Measurements from ENCODE around the gene EVA1A. TPM values are rescaled to one million over a fixed set of nuclear protein-coding genes. Genes with fewer than 3 reads are reported as not detected.

The EVA1A gene
- total RNA-seq, 2 experiments from 2014 or later, result not detected

- POLR2A ChIA-PET, result interaction anchor here (0.5 kb wide), 1 partner anchor 628 kb away, joined by 3 read pairs; no protein-coding TSS in a partner anchor
- CTCF ChIA-PET (ENCODE audit: unreplicated experiment), result no interaction called here
Observed at GRCh38 chr2:75595541-75596395, 35.0 kb upstream of the EVA1A start.

GRCh38 chr2:75594596-75594995 lies 33.9 kb upstream of the EVA1A start:
- CTCF ChIA-PET (ENCODE audit: unreplicated experiment), result no interaction called here

More at GRCh38 chr2:75595541-75596395, 35.0 kb upstream of the EVA1A start:
- Histone ChIP-seq H2AFZ (ENCODE audit: low read length) (no peak overlapping the region), H3K9me3 (ENCODE audit: low read length) (no peaks in the 10 kb centered on the region), H3K4me3 (ENCODE audit: low read depth, low read length, poor library complexity, severe bottlenecking) (no peak overlapping the region), H3K27ac (ENCODE audit: low read depth, low read length, poor library complexity, severe bottlenecking) (no peak overlapping the region), H3K79me2 (ENCODE audit: insufficient read depth, low read depth, low read length) (no peaks in the 10 kb centered on the region), H3K4me1 (ENCODE audit: insufficient read depth, low read length, poor library complexity, severe bottlenecking) (no peaks in the 10 kb centered on the region), H3K36me3 (ENCODE audit: insufficient read depth, low read length) (no peaks in the 10 kb centered on the region), H3K9me2 (ENCODE audit: insufficient read depth, low read length) (no peaks in the 10 kb centered on the region), H4K20me1 (ENCODE audit: insufficient read depth, low read length) (no peaks in the 10 kb centered on the region), H3K4me2 (ENCODE audit: low read length) (no peak overlapping the region)
- intact Hi-C loops (cut with micrococcal nuclease; ENCODE audit: unreplicated experiment), result no loop called here
- DNase-seq (ENCODE audit: low spot score), result no peak
- BruUV-seq (replicated peaks), result no TSS peak
- TF ChIP-seq EZH2phosphoT487 (IDR thresholded peaks at IDR 0.05; ENCODE audit: borderline replicate concordance, low read depth, low read length) (no peak), CTCF (conservative IDR thresholded peaks at IDR 0.05; ENCODE audit: low read length) (no peak)

More at GRCh38 chr2:75594596-75594995, 33.9 kb upstream of the EVA1A start:
- POLR2A ChIA-PET, result no interaction called here
- Histone ChIP-seq H2AFZ (ENCODE audit: low read length) (no peak overlapping the region), H3K4me3 (ENCODE audit: low read depth, low read length, poor library complexity, severe bottlenecking) (no peak overlapping the region), H3K79me2 (ENCODE audit: insufficient read depth, low read depth, low read length) (no peaks in the 10 kb centered on the region), H3K9me3 (ENCODE audit: low read length) (no peaks in the 10 kb centered on the region), H3K36me3 (ENCODE audit: insufficient read depth, low read length) (no peaks in the 10 kb centered on the region), H3K9me2 (ENCODE audit: insufficient read depth, low read length) (no peaks in the 10 kb centered on the region), H3K4me2 (ENCODE audit: low read length) (no peak overlapping the region), H4K20me1 (ENCODE audit: insufficient read depth, low read length) (no peaks in the 10 kb centered on the region), H3K27ac (ENCODE audit: low read depth, low read length, poor library complexity, severe bottlenecking) (no peak overlapping the region), H3K4me1 (ENCODE audit: insufficient read depth, low read length, poor library complexity, severe bottlenecking) (no peaks in the 10 kb centered on the region)
- no peak for DNase-seq (ENCODE audit: low spot score)
- BruUV-seq (replicated peaks), result no TSS peak
- no peak for TF ChIP-seq EZH2phosphoT487 (IDR thresholded peaks at IDR 0.05; ENCODE audit: borderline replicate concordance, low read depth, low read length)
- no peak for TF ChIP-seq CTCF (conservative IDR thresholded peaks at IDR 0.05; ENCODE audit: low read length)
- intact Hi-C loops (cut with micrococcal nuclease; ENCODE audit: unreplicated experiment), result no loop called here
